ENCODE results near the gene FAM43A. TPM values are rescaled to one million over a fixed set of nuclear protein-coding genes. Genes with fewer than 3 reads are reported as not detected.

FAM43A gene
- total RNA-seq, 1 experiment from 2014 or later = 4.0 TPM

- DNase-seq (ENCODE audit: low spot score) = no peak
Observed at GRCh38 chr3:194675680-194676079, 10.0 kb upstream of the FAM43A start.

GRCh38 chr3:194676471-194676870 is 9.2 kb upstream of the FAM43A start:
- DNase-seq (ENCODE audit: low spot score) = no peak

GRCh38 chr3:194680888-194681615 is 4.6 kb upstream of the FAM43A start:
- DNase-seq (ENCODE audit: low spot score) = no peak

- DNase-seq (ENCODE audit: low spot score) = no peak
Observed at GRCh38 chr3:194682189-194682693, 3.4 kb upstream of the FAM43A start.

- peak; percentile 93 for DNase-seq (ENCODE audit: low spot score)
Observed at GRCh38 chr3:194682694-194683310, 2.9 kb upstream of the FAM43A start.

- DNase-seq (ENCODE audit: low spot score) = no peak
Observed at GRCh38 chr3:194683380-194683779, 2.3 kb upstream of the FAM43A start.

GRCh38 chr3:194685065-194685717 is 492 bp upstream of the FAM43A start:
- no peak for DNase-seq (ENCODE audit: low spot score)

- DNase-seq (ENCODE audit: low spot score) = no peak
Observed at GRCh38 chr3:194686414-194686815, 732 bp downstream of the FAM43A start.

GRCh38 chr3:194686816-194687637 is 1.3 kb downstream of the FAM43A start:
- no peak for DNase-seq (ENCODE audit: low spot score)

- DNase-seq (ENCODE audit: low spot score) = peak; percentile 83
Observed at GRCh38 chr3:194687638-194688199, 2.0 kb downstream of the FAM43A start.

- peak; percentile 63 for DNase-seq (ENCODE audit: low spot score)
Observed at GRCh38 chr3:194688200-194688740, 2.6 kb downstream of the FAM43A start.

- no peak for DNase-seq (ENCODE audit: low spot score)
Observed at GRCh38 chr3:194688946-194689345, 3.3 kb downstream of the FAM43A start.

- DNase-seq (ENCODE audit: low spot score) = peak; percentile 74
Observed at GRCh38 chr3:194689493-194689944, 3.8 kb downstream of the FAM43A start.

- peak; percentile 73 for DNase-seq (ENCODE audit: low spot score)
Observed at GRCh38 chr3:194690501-194691372, 5.1 kb downstream of the FAM43A start.

- no peak for DNase-seq (ENCODE audit: low spot score)
Observed at GRCh38 chr3:194691481-194692283, 6.0 kb downstream of the FAM43A start.

GRCh38 chr3:194696702-194697101 is 11.0 kb downstream of the FAM43A start:
- DNase-seq (ENCODE audit: low spot score) = no peak

- no peak for DNase-seq (ENCODE audit: low spot score)
Observed at GRCh38 chr3:194702545-194702944, 16.9 kb downstream of the FAM43A start.

GRCh38 chr3:194705227-194705626 is 19.5 kb downstream of the FAM43A start:
- DNase-seq (ENCODE audit: low spot score) = no peak

GRCh38 chr3:194705761-194706160 is 20.1 kb downstream of the FAM43A start:
- DNase-seq (ENCODE audit: low spot score) = no peak
